Kidney capillary endothelial cell (primary cell): ENCODE measurements around the gene MRPL11.
"Not testable (repeated sequence)": the region's sequence is repeated elsewhere in the genome, so short reads cannot be mapped to it uniquely, and the experiment has no call there.

Experiments
- DNase-seq: peaks from one replicate; pipeline ENCODE4 v3.0.0-alpha.2; 2018; ENCODE audit warnings: low spot score

The MRPL11 gene

GRCh38 chr11:66467034-66467659, 28.5 kb upstream of the MRPL11 start:
- no peak for DNase-seq

GRCh38 chr11:66466225-66467033, 27.8 kb upstream of the MRPL11 start, which contains the start of gene PELI3:
TSS of gene PELI3 (plus strand) at chr11:66466905. CDS start at chr11:66468129, 1,224 bp downstream.
- DNase-seq: peak; percentile 86

GRCh38 chr11:66465373-66466224, 27.0 kb upstream of the MRPL11 start:
- DNase-seq: no peak

GRCh38 chr11:66464916-66465315, 26.3 kb upstream of the MRPL11 start:
- DNase-seq: no peak

- not testable (repeated sequence) for DNase-seq
These were observed 25.5 kb upstream of the MRPL11 start for GRCh38 chr11:66464116-66464515.

- DNase-seq: no peak
These were observed 24.3 kb upstream of the MRPL11 start for GRCh38 chr11:66462911-66463310.

GRCh38 chr11:66462010-66462409, 23.4 kb upstream of the MRPL11 start:
- no peak for DNase-seq

- no peak for DNase-seq
These were observed 20.6 kb upstream of the MRPL11 start for GRCh38 chr11:66459138-66459778.

- no peak for DNase-seq
These were observed 19.2 kb upstream of the MRPL11 start for GRCh38 chr11:66457826-66458225.

- DNase-seq: no peak
These were observed 16.2 kb upstream of the MRPL11 start for GRCh38 chr11:66454828-66455227.

GRCh38 chr11:66454247-66454646, 15.6 kb upstream of the MRPL11 start:
- DNase-seq: no peak

- no peak for DNase-seq
These were observed 13.0 kb upstream of the MRPL11 start for GRCh38 chr11:66451663-66452062.

GRCh38 chr11:66450560-66450959, 11.9 kb upstream of the MRPL11 start:
- no peak for DNase-seq

GRCh38 chr11:66448523-66448922, 9.9 kb upstream of the MRPL11 start:
- DNase-seq: no peak

GRCh38 chr11:66447012-66447411, 8.4 kb upstream of the MRPL11 start:
- no peak for DNase-seq

- no peak for DNase-seq
These were observed 5.0 kb upstream of the MRPL11 start for GRCh38 chr11:66443602-66444001.

GRCh38 chr11:66440940-66441282, 2.3 kb upstream of the MRPL11 start:
- DNase-seq: not testable (repeated sequence)

GRCh38 chr11:66440101-66440939, 1.7 kb upstream of the MRPL11 start:
- DNase-seq: not testable (repeated sequence)

GRCh38 chr11:66437979-66438503, 607 bp downstream of the MRPL11 start:
- DNase-seq: no peak

GRCh38 chr11:66432597-66432996, 6.1 kb downstream of the MRPL11 start:
- no peak for DNase-seq

GRCh38 chr11:66431871-66432329, 6.7 kb downstream of the MRPL11 start:
- not testable (repeated sequence) for DNase-seq
